Suprapubic skin (tissue), 4 donors: Measurements from ENCODE around the gene SESN1. TPM values are rescaled to one million over a fixed set of nuclear protein-coding genes. Genes with fewer than 3 reads are reported as not detected.

Experiments used
- DNase-seq, 2 donors: peaks; one replicate each; pipeline ENCODE4 v3.0.0-alpha.2; 2019; ENCODE audit warnings: low spot score in 2 of 2
- H3K27ac ChIP-seq: fragments of 200-600 bp; sonication (generic); one replicate; pipeline ENCODE4 v1.5.1; 2019
- H3K27me3 ChIP-seq: fragments of 200-600 bp; sonication (generic); one replicate; pipeline ENCODE4 v1.5.1; 2019
- H3K36me3 ChIP-seq: fragments of 200-600 bp; sonication (generic); one replicate; pipeline ENCODE4 v1.5.1; 2019
- H3K4me1 ChIP-seq: fragments of 200-600 bp; sonication (generic); one replicate; pipeline ENCODE4 v1.5.1; 2019
- H3K4me3 ChIP-seq: fragments of 200-600 bp; sonication (generic); one replicate; pipeline ENCODE4 v1.5.1; 2019; ENCODE audit warnings: mild to moderate bottlenecking
- H3K9me3 ChIP-seq: fragments of 200-600 bp; sonication (generic); one replicate; pipeline ENCODE4 v1.5.1; 2019
- CTCF ChIP-seq, 2 donors: fragments of 200-600 bp in 1 of 2; fragments of 450-650 bp in 1 of 2; sonication (generic) in 1 of 2; IDR thresholded peaks; one replicate each; pipeline ENCODE4 v1.5.1; 2016 to 2019; ENCODE audit warnings: antibody characterized with exemption in 2 of 2, mild to moderate bottlenecking in 1 of 2, moderate library complexity in 1 of 2
- EP300 ChIP-seq: sonication (generic); formaldehyde crosslinking; IDR thresholded peaks from one replicate; pipeline ENCODE4 v1.6.1; 2017; ENCODE audit warnings: antibody characterized with exemption
- POLR2A ChIP-seq, 2 donors: fragments of 450-650 bp; IDR thresholded peaks; one replicate each; pipeline ENCODE4 v1.6.1; 2017; ENCODE audit warnings: antibody characterized with exemption in 2 of 2, mild to moderate bottlenecking in 2 of 2, moderate library complexity in 2 of 2
- POLR2AphosphoS5 ChIP-seq, 3 donors: sonication (generic); formaldehyde crosslinking; IDR thresholded peaks; one replicate each; pipeline ENCODE4 v1.6.1; 2017; ENCODE audit warnings: antibody characterized with exemption in 3 of 3
- WGBS: methylation state at CpG from one replicate; pipeline ENCODE4 v1.1.5; 2018; 5-methylcytosine and 5-hydroxymethylcytosine counted together
- total RNA-seq, 4 donors: library from RNA; depleted of rRNA; stranded (reverse); fragments of >200 nt; gene quantifications; one replicate each; pipeline ENCODE4 v1.1.0, GENCODE V29; 2016

Gene SESN1
- total RNA-seq, 4 donors from 2014 or later, result 70.7 to 207 (median 86.7) TPM

GRCh38 chr6:109052852-109053251 lies 41.8 kb downstream of the SESN1 start:
- H3K9me3 ChIP-seq, result no peaks in the 10 kb centered on the region
- no peaks in the 10 kb centered on the region for H3K36me3 ChIP-seq
- H3K27me3 ChIP-seq, result no peaks in the 10 kb centered on the region
- DNase-seq, result no peak
- H3K4me1 ChIP-seq, result peaks cover 8% of the 10 kb centered on the region
- WGBS, result 89% methylated on average over 4 of the region's 4 CpGs
- no peak overlapping the region for H3K4me3 ChIP-seq
- TF ChIP-seq EP300, result no peak
- TF ChIP-seq POLR2AphosphoS5 (IDR thresholded peaks at IDR 0.05), result no peak
- TF ChIP-seq CTCF (IDR thresholded peaks at IDR 0.05), result no peak
- no peak for TF ChIP-seq POLR2A (IDR thresholded peaks at IDR 0.05)
- H3K27ac ChIP-seq, result no peak overlapping the region

GRCh38 chr6:109052018-109052651 lies 42.5 kb downstream of the SESN1 start:
- DNase-seq, result no peak
- no peaks in the 10 kb centered on the region for H3K36me3 ChIP-seq
- H3K27ac ChIP-seq, result no peak overlapping the region
- H3K27me3 ChIP-seq, result no peaks in the 10 kb centered on the region
- TF ChIP-seq POLR2AphosphoS5 (IDR thresholded peaks at IDR 0.05) (no peak), EP300 (no peak), CTCF (IDR thresholded peaks at IDR 0.05) (no peak), POLR2A (IDR thresholded peaks at IDR 0.05) (no peak)
- H3K4me1 ChIP-seq, result peaks cover 8% of the 10 kb centered on the region
- H3K4me3 ChIP-seq, result no peak overlapping the region
- no peaks in the 10 kb centered on the region for H3K9me3 ChIP-seq

GRCh38 chr6:109051301-109052017 lies 43.2 kb downstream of the SESN1 start:
- no peak for TF ChIP-seq POLR2A (IDR thresholded peaks at IDR 0.05)
- no peak for TF ChIP-seq CTCF (IDR thresholded peaks at IDR 0.05)
- no peak for TF ChIP-seq EP300
- no peak for TF ChIP-seq POLR2AphosphoS5 (IDR thresholded peaks at IDR 0.05)
- Histone ChIP-seq H3K9me3 (no peaks in the 10 kb centered on the region), H3K4me1 (peaks cover 8% of the 10 kb centered on the region), H3K27me3 (no peaks in the 10 kb centered on the region), H3K27ac (no peak overlapping the region), H3K4me3 (no peak overlapping the region), H3K36me3 (no peaks in the 10 kb centered on the region)
- no peak for DNase-seq
- 96% methylated on average over 1 of the region's 1 CpG for WGBS

GRCh38 chr6:109050447-109051102 lies 44.1 kb downstream of the SESN1 start:
- H3K36me3 ChIP-seq, result no peaks in the 10 kb centered on the region
- TF ChIP-seq POLR2A (IDR thresholded peaks at IDR 0.05), result no peak
- no peak for TF ChIP-seq CTCF (IDR thresholded peaks at IDR 0.05)
- TF ChIP-seq EP300, result no peak
- no peak for TF ChIP-seq POLR2AphosphoS5 (IDR thresholded peaks at IDR 0.05)
- WGBS, result 81% methylated on average over 1 of the region's 1 CpG
- H3K4me1 ChIP-seq, result peaks cover 8% of the 10 kb centered on the region
- no peak for DNase-seq
- H3K9me3 ChIP-seq, result no peaks in the 10 kb centered on the region
- H3K4me3 ChIP-seq, result no peak overlapping the region
- no peaks in the 10 kb centered on the region for H3K27me3 ChIP-seq
- no peak overlapping the region for H3K27ac ChIP-seq

- WGBS, result 97% methylated on average over 2 of the region's 2 CpGs
- H3K27me3 ChIP-seq, result no peaks in the 10 kb centered on the region
- H3K36me3 ChIP-seq, result no peaks in the 10 kb centered on the region
- DNase-seq, result no peak
- no peaks in the 10 kb centered on the region for H3K9me3 ChIP-seq
- no peak overlapping the region for H3K27ac ChIP-seq
- TF ChIP-seq EP300 (no peak), CTCF (IDR thresholded peaks at IDR 0.05) (no peak), POLR2A (IDR thresholded peaks at IDR 0.05) (no peak), POLR2AphosphoS5 (IDR thresholded peaks at IDR 0.05) (no peak)
- peaks cover 8% of the 10 kb centered on the region for H3K4me1 ChIP-seq
- no peak overlapping the region for H3K4me3 ChIP-seq
These were observed 44.6 kb downstream of the SESN1 start for GRCh38 chr6:109050012-109050411.
